Heart right ventricle (tissue), 16 donors: ENCODE data around the gene AK9. TPM values are rescaled to one million over a fixed set of nuclear protein-coding genes. Genes with fewer than 3 reads are reported as not detected.

ENCODE experiments used
- ATAC-seq, 8 donors: fragments of 200-7000 bp; cut with Tn5 transposase; one replicate each; pipeline ENCODE4 v1.9.1; 2020; ENCODE audit warnings: mild to moderate bottlenecking in 8 of 8, moderate library complexity in 8 of 8, moderate number of reproducible peaks in 1 of 8
- DNase-seq, 2 donors: peaks; one replicate each; pipeline ENCODE4 v3.0.0-alpha.2; 2020
- H3K27ac ChIP-seq, 10 donors: fragments of 200-600 bp; sonication (generic) in 2 of 10; one replicate each; pipeline versions ENCODE4 v1.5.0 to v1.8.0; 2020 to 2022; ENCODE audit warnings: mild to moderate bottlenecking in 3 of 10
- H3K27me3 ChIP-seq, 7 donors: fragments of 200-600 bp; one replicate each; pipeline ENCODE4 v1.8.0; 2021 to 2022; ENCODE audit warnings: mild to moderate bottlenecking in 2 of 7
- H3K36me3 ChIP-seq, 9 donors: fragments of 200-600 bp; sonication (generic) in 1 of 9; one replicate each; pipeline versions ENCODE4 v1.5.0 to v1.8.0; 2020 to 2022; ENCODE audit warnings: mild to moderate bottlenecking in 2 of 9
- H3K4me1 ChIP-seq, 9 donors: fragments of 200-600 bp; sonication (generic) in 1 of 9; one replicate each; pipeline versions ENCODE4 v1.5.0 to v1.8.0; 2020 to 2022; ENCODE audit warnings: mild to moderate bottlenecking in 4 of 9
- H3K4me3 ChIP-seq, 10 donors: fragments of 200-600 bp; sonication (generic) in 2 of 10; one replicate each; pipeline versions ENCODE4 v1.5.0 to v1.8.0; 2020 to 2022; ENCODE audit warnings: mild to moderate bottlenecking in 7 of 10, moderate library complexity in 2 of 10
- H3K9me3 ChIP-seq, 11 donors: fragments of 200-600 bp in 10 of 11; sonication (generic) in 2 of 11; one replicate each; pipeline versions ENCODE4 v1.5.0 to v1.8.0; 2013 to 2022; ENCODE audit warnings: mild to moderate bottlenecking in 2 of 11, control low read depth in 1 of 11, moderate library complexity in 1 of 11
- CTCF ChIP-seq, 9 donors: fragments of 200-600 bp; sonication (generic) in 2 of 9; IDR thresholded peaks; one replicate each; pipeline versions ENCODE4 v1.5.0 to v1.8.0; 2021 to 2022; ENCODE audit warnings: antibody characterized with exemption in 9 of 9, mild to moderate bottlenecking in 5 of 9, moderate library complexity in 1 of 9
- WGBS, 2 donors: extraction: QIAGEN DNeasy Blood & Tissue Kit; methylation state at CpG; one replicate each; pipeline ENCODE4 v1.1.7; 2013; ENCODE audit warnings: inconsistent platforms in 1 of 2; 5-methylcytosine and 5-hydroxymethylcytosine counted together
- intact Hi-C, 10 donors: fragments of 100-400 bp; cut with DNase I; formaldehyde crosslinking; loops; one replicate each; pipeline versions ENCODE4 v1.11.1 to v1.14.2; 2022
- polyA plus RNA-seq, 2 donors: library from polyadenylated mRNA; stranded (reverse); fragments of 200-250 nt; gene quantifications; one replicate each; pipeline ENCODE4 v1.2.3, GENCODE V29; 2013
- total RNA-seq, 10 donors: library from RNA; stranded (reverse); fragmentation: NEBNext Ultra II Directional in 3 of 10; extraction: Animal tissue kit (Norgen Biotek cat#: 25700) in 3 of 10; gene quantifications; one replicate each; pipeline versions ENCODE4 v1.2.1 to v1.2.4, GENCODE V29; 2021 to 2023
- donor health status: Arrhythmogenic right ventricular cardiomyopathy.
- donor health status: ischemic (EF 13 %, LVEDD 7.1; RV severe dilation, severe dysfunction).
- donor health status: healthy with polysubstance abuse.
- donor health status: DM: no; HTN: yes; CAD: no.
- donor health status: DM: no; HTN: no; CAD: no.
- donor health status: ischemic (EF 25% LVEDD 6.9; RV normal size, moderate dysfunction).
- donor health status: ischemic (EF 25% LVEDD 5.7; RV mildly dilated, moderate dysfunction).
- donor health status: healthy.
- donor health status: DM: yes; HTN: yes; CAD: no.
- donor health status: Ischemic cardiomyopathy.
- donor health status: ischemic (EF 35%, LVEDD 5.7; RV mildly dilated, moderate dysfunction).
- donor health status: nonischemic (EF 11% LVEDD 7.7; RV severe dilation, severe dysfunction).
- donor health status: DM: yes; HTN: yes; CAD: no.
- donor health status: PGD.
- donor health status: ischemic (EF 29% LVEDD 5.4; RV normal size, mild dysfunction).
- donor health status: nonischemic (EF 23%, LVEDD 6.1; RV moderate dilation, normal function).

AK9 gene
- total and polyA plus RNA-seq, 12 donors, result 4.6 to 17.0 (median 10.9) TPM

- Histone ChIP-seq H3K4me3 (no peak overlapping the region), H3K36me3 (no peaks in the 10 kb centered on the region), H3K9me3 (no peaks in the 10 kb centered on the region), H3K27me3 (no peaks in the 10 kb centered on the region), H3K4me1 (no peaks in the 10 kb centered on the region), H3K27ac (no peak overlapping the region)
- WGBS, 2 donors, result 84 to 88% methylated on average over 1 of the region's 1 CpG
- intact Hi-C loops, result no loop called here
- DNase-seq (no peak), ATAC-seq (no peak)
- no peak for TF ChIP-seq CTCF (IDR thresholded peaks at IDR 0.05)
Measured at GRCh38 chr6:109493865-109494264, 197.1 kb downstream of the AK9 start.

- 50 to 57% methylated on average over 5 of the region's 5 CpGs for WGBS, 2 donors
- no peaks in the 10 kb centered on the region for H3K27me3 ChIP-seq
- H3K27ac ChIP-seq, result no peak overlapping the region
- H3K36me3 ChIP-seq, result no peaks in the 10 kb centered on the region
- no peaks in the 10 kb centered on the region for H3K9me3 ChIP-seq
- intact Hi-C loops, result no loop called here
- no peaks in the 10 kb centered on the region for H3K4me1 ChIP-seq
- H3K4me3 ChIP-seq, result no peak overlapping the region
- no peak for TF ChIP-seq CTCF (IDR thresholded peaks at IDR 0.05)
- DNase-seq, result no peak
- peak in 1 of 8 donors; percentile 34 for ATAC-seq
Measured at GRCh38 chr6:109491207-109491938, 199.6 kb downstream of the AK9 start.

- WGBS, 2 donors, result 67 to 72% methylated on average over 2 of the region's 2 CpGs
- Histone ChIP-seq H3K4me1 (no peaks in the 10 kb centered on the region), H3K36me3 (no peaks in the 10 kb centered on the region), H3K27me3 (no peaks in the 10 kb centered on the region), H3K9me3 (no peaks in the 10 kb centered on the region), H3K27ac (no peak overlapping the region), H3K4me3 (no peak overlapping the region)
- DNase-seq, result no peak
- ATAC-seq, result no peak
- no peak for TF ChIP-seq CTCF (IDR thresholded peaks at IDR 0.05)
- intact Hi-C loops, result no loop called here
Measured at GRCh38 chr6:109490713-109491112, 200.3 kb downstream of the AK9 start.

GRCh38 chr6:109488001-109488400, 203.0 kb downstream of the AK9 start:
- no peaks in the 10 kb centered on the region for H3K27me3 ChIP-seq
- no peak overlapping the region for H3K27ac ChIP-seq
- ATAC-seq (no peak), DNase-seq (no peak)
- H3K4me1 ChIP-seq, result peaks cover 0 to 7% (median 0%) of the 10 kb centered on the region in 9 donors
- H3K36me3 ChIP-seq, result no peaks in the 10 kb centered on the region
- intact Hi-C loops, result loop anchor here in 2 of 10 donors (10.0 kb wide), 2 partner anchors 103 to 1533 kb away; partner anchors contain the start of genes CD164 (in 1 of the 2) and SEC63 (in 1 of the 2)
- no peak overlapping the region for H3K4me3 ChIP-seq
- H3K9me3 ChIP-seq, result no peaks in the 10 kb centered on the region
- no peak for TF ChIP-seq CTCF (IDR thresholded peaks at IDR 0.05)
